Endothelial cell of umbilical vein (primary cell): ENCODE data around the gene CD72. TPM values are rescaled to one million over a fixed set of nuclear protein-coding genes. Genes with fewer than 3 reads are reported as not detected.

Experiments
- BruUV-seq: library from RNA; stranded (reverse); fragments of 400-500 nt; replicated peaks from 2 replicates; lab custom pipeline; 2021; lab: Mats Ljungman, UMichigan
- CTCF ChIA-PET: fragments of 300-600, 350-600 bp; sonication (Branson Sonifier 250); formaldehyde crosslinking; loops from one replicate; lab custom pipeline; 2021; ENCODE audit warnings: antibody characterized with exemption, inconsistent platforms; lab: Charles Lee
- POLR2A ChIA-PET: fragments of 300-600, 350-600 bp; sonication (Branson Sonifier 250); formaldehyde crosslinking; loops from one replicate; lab custom pipeline; 2021; ENCODE audit warnings: antibody characterized with exemption, inconsistent platforms; lab: Charles Lee
- DNase-seq: peaks from one replicate; pipeline ENCODE4 v3.0.0-alpha.2; 2011; ENCODE audit warnings: low read depth, low spot score
- FAIRE-seq: peaks from 2 replicates; lab custom pipeline; 2011; peaks lifted over from hg19 to GRCh38; lab: Jason Lieb, UNC
- H2AFZ ChIP-seq: 2 replicates; pipeline ENCODE4 v1.6.0; 2012; ENCODE audit warnings: low read depth, low read length, control low read depth, inconsistent platforms
- H3K27ac ChIP-seq: 2 replicates; pipeline ENCODE4 v1.5.1; 2011; ENCODE audit warnings: low read depth, mild to moderate bottlenecking, control low read depth, low read length, moderate library complexity; ENCODE audit not compliant: insufficient read depth
- H3K27me3 ChIP-seq, 2 experiments: 2 replicates each; pipeline versions ENCODE4 v1.6.0 to v1.6.1; 2011; ENCODE audit warnings: low read length in 2 of 2, mixed read lengths in 1 of 2; ENCODE audit not compliant: control insufficient read depth in 2 of 2, insufficient read depth in 2 of 2
- H3K36me3 ChIP-seq, 2 experiments: 2 replicates in 1 of 2; 3 replicates in 1 of 2; pipeline ENCODE4 v1.5.1; 2011; ENCODE audit warnings: low read length in 2 of 2, mild to moderate bottlenecking in 1 of 2, moderate library complexity in 1 of 2; ENCODE audit not compliant: control insufficient read depth in 2 of 2, insufficient read depth in 2 of 2; ENCODE audit errors: extremely low read depth in 1 of 2
- H3K4me1 ChIP-seq: 3 replicates; pipeline ENCODE4 v1.5.1; 2011; ENCODE audit warnings: mild to moderate bottlenecking, low read length; ENCODE audit not compliant: control insufficient read depth, insufficient read depth; ENCODE audit errors: extremely low read depth
- H3K4me2 ChIP-seq: 2 replicates; pipeline ENCODE4 v1.6.1; 2011; ENCODE audit warnings: low read length, control low read depth, mixed read lengths; ENCODE audit not compliant: insufficient read depth
- H3K4me3 ChIP-seq, 3 experiments: fragments of 200-600 bp in 1 of 3; sonication (generic), shearing (Covaris generic) in 1 of 3; replicated peaks in 1 of 3; 2 replicates each; pipeline ENCODE4 v1.5.1; 2011 to 2016; ENCODE audit warnings: control low read depth in 3 of 3, low read length in 3 of 3, mild to moderate bottlenecking in 2 of 3, inconsistent platforms in 1 of 3, low read depth in 1 of 3, moderate library complexity in 1 of 3; ENCODE audit not compliant: insufficient read depth in 1 of 3
- H3K79me2 ChIP-seq: 2 replicates; pipeline ENCODE4 v1.6.0; 2012; ENCODE audit warnings: low read length, inconsistent platforms; ENCODE audit not compliant: control insufficient read depth, insufficient read depth
- H3K9ac ChIP-seq: replicated peaks from 2 replicates; pipeline ENCODE3; 2011; ENCODE audit warnings: low read length, control low read depth; ENCODE audit not compliant: insufficient read depth; ENCODE audit errors: extremely low read depth
- H3K9me1 ChIP-seq: replicated peaks from 3 replicates; pipeline ENCODE4 v1.6.0; 2011; ENCODE audit warnings: mild to moderate bottlenecking, low read length; ENCODE audit not compliant: control insufficient read depth, insufficient read depth; ENCODE audit errors: extremely low read depth
- H3K9me3 ChIP-seq: replicated peaks from 2 replicates; pipeline ENCODE4 v1.5.1; 2012; ENCODE audit warnings: low read length, inconsistent platforms; ENCODE audit not compliant: control insufficient read depth, insufficient read depth
- H4K20me1 ChIP-seq: replicated peaks from 2 replicates; pipeline ENCODE3; 2011; ENCODE audit warnings: mild to moderate bottlenecking, low read length; ENCODE audit not compliant: control insufficient read depth, insufficient read depth; ENCODE audit errors: extremely low read depth
- EZH2 ChIP-seq: IDR thresholded peaks from 2 replicates; pipeline ENCODE4 v1.6.1; 2012; ENCODE audit warnings: borderline replicate concordance, low read depth, mild to moderate bottlenecking, moderate library complexity, low read length, inconsistent platforms; ENCODE audit not compliant: severe bottlenecking
- FOS ChIP-seq: IDR thresholded peaks from 2 replicates; pipeline ENCODE4 v1.6.1; 2011; ENCODE audit warnings: mild to moderate bottlenecking, low read length, moderate library complexity, borderline replicate concordance; ENCODE audit not compliant: insufficient read depth
- GATA2 ChIP-seq: IDR thresholded peaks from 2 replicates; pipeline ENCODE4 v1.7.0; 2011; ENCODE audit warnings: low read depth, mild to moderate bottlenecking, moderate library complexity, mixed read lengths, low read length; ENCODE audit not compliant: insufficient read length, insufficient read depth
- JUN ChIP-seq: IDR thresholded peaks from 2 replicates; pipeline ENCODE4 v1.6.1; 2011; ENCODE audit warnings: borderline replicate concordance, low read depth; ENCODE audit not compliant: insufficient read length, insufficient read depth
- MYC ChIP-seq: IDR thresholded peaks from one replicate; pipeline ENCODE4 v1.6.1; 2011; ENCODE audit warnings: mild to moderate bottlenecking, low read depth, low read length
- POLR2A ChIP-seq: IDR thresholded peaks from 2 replicates; pipeline ENCODE4 v1.6.1; 2012; ENCODE audit warnings: low read depth, mild to moderate bottlenecking, control low read depth, low read length
- POLR2AphosphoS5 ChIP-seq: IDR thresholded peaks from 2 replicates; pipeline ENCODE4 v1.6.1; 2012; ENCODE audit warnings: low read depth, mild to moderate bottlenecking, control low read depth, low read length, moderate library complexity; ENCODE audit not compliant: insufficient read depth
- dilution Hi-C: fragments of 300-500 bp; cut with MboI; formaldehyde crosslinking; loops from one replicate; pipeline ENCODE4 v1.15.0; 2019; ENCODE audit warnings: low sequenced_read_pairs; ENCODE audit not compliant: extremely low pct_ligation_motif_present
- intact Hi-C: fragments of 100-400 bp; cut with micrococcal nuclease; formaldehyde crosslinking; loops from one replicate; pipeline ENCODE4 v1.10.0; 2022
- polyA plus RNA-seq, 4 experiments: library from polyadenylated mRNA; depleted of rRNA in 3 of 4; stranded (reverse) in 3 of 4; unstranded in 1 of 4; fragments of >200 nt; gene quantifications; 2 replicates each; pipeline versions ENCODE4 v1.2.1 to v1.2.3, GENCODE V29; 2011 to 2012; ENCODE audit warnings: missing spikeins in 1 of 4
- total RNA-seq: library from RNA; stranded (reverse); gene quantifications from 2 replicates; pipeline ENCODE4 v1.2.3, GENCODE V29; 2021
- TF ChIP-seq, protein P1 (sequence below), 2 donors: IDR thresholded peaks; 1 replicate in 1 of 2; 2 replicates in 1 of 2; pipeline ENCODE4 v1.5.1; 2011; ENCODE audit warnings: low read length in 2 of 2, mild to moderate bottlenecking in 2 of 2, moderate library complexity in 2 of 2, control low read depth in 1 of 2, inconsistent platforms in 1 of 2, low read depth in 1 of 2; ENCODE audit not compliant: insufficient read depth in 1 of 2; ENCODE audit errors: extremely low read depth in 1 of 2
- TF ChIP-seq, protein P2 (sequence below): IDR thresholded peaks from 2 replicates; pipeline ENCODE4 v1.6.1; 2011; ENCODE audit not compliant: insufficient read depth, insufficient read length

The CD72 gene
- total and polyA plus RNA-seq, 2 donors (not counting 3 experiments of a cell fraction or from before 2014, with no cell fraction given) = 0.39 TPM; not detected in 1

- Histone ChIP-seq H3K27me3 (peaks cover 0 to 2% of the 10 kb centered on the region in 2 experiments), H2AFZ (no peak overlapping the region), H3K27ac (no peak overlapping the region), H3K4me3 (no peak overlapping the region), H3K9me1 (no peaks in the 10 kb centered on the region), H4K20me1 (no peaks in the 10 kb centered on the region), H3K36me3 (no peaks in the 10 kb centered on the region), H3K79me2 (no peaks in the 10 kb centered on the region), H3K4me2 (no peak overlapping the region), H3K4me1 (peaks cover 9% of the 10 kb centered on the region), H3K9me3 (no peaks in the 10 kb centered on the region), H3K9ac (no peak overlapping the region)
- dilution Hi-C loops (no loop called here), intact Hi-C loops (loop anchor here (10.0 kb wide), 1 partner anchor 293 kb away; no protein-coding TSS in a partner anchor)
- no peak for TF ChIP-seq MYC
- TF ChIP-seq POLR2A = no peak
- no peak for TF ChIP-seq FOS
- TF ChIP-seq, protein P1, sequence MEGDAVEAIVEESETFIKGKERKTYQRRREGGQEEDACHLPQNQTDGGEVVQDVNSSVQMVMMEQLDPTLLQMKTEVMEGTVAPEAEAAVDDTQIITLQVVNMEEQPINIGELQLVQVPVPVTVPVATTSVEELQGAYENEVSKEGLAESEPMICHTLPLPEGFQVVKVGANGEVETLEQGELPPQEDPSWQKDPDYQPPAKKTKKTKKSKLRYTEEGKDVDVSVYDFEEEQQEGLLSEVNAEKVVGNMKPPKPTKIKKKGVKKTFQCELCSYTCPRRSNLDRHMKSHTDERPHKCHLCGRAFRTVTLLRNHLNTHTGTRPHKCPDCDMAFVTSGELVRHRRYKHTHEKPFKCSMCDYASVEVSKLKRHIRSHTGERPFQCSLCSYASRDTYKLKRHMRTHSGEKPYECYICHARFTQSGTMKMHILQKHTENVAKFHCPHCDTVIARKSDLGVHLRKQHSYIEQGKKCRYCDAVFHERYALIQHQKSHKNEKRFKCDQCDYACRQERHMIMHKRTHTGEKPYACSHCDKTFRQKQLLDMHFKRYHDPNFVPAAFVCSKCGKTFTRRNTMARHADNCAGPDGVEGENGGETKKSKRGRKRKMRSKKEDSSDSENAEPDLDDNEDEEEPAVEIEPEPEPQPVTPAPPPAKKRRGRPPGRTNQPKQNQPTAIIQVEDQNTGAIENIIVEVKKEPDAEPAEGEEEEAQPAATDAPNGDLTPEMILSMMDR (IDR thresholded peaks at IDR 0.05; ENCODE audit: extremely low read depth in 1 of 2, insufficient read depth in 1 of 2, low read depth in 1 of 2, low read length in 2 of 2) = no peak
- no peak for TF ChIP-seq EZH2
- TF ChIP-seq, protein P2, sequence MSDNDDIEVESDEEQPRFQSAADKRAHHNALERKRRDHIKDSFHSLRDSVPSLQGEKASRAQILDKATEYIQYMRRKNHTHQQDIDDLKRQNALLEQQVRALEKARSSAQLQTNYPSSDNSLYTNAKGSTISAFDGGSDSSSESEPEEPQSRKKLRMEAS = no peak
- no peak for TF ChIP-seq POLR2AphosphoS5
- no peak for TF ChIP-seq JUN
- TF ChIP-seq GATA2 = no peak
- BruUV-seq = no TSS peak
- ChIA-PET CTCF (interaction anchor here (1.0 kb wide), 1 partner anchor 668 kb away, joined by 3 read pairs; no protein-coding TSS in a partner anchor), POLR2A (no interaction called here)
- FAIRE-seq (no peak), DNase-seq (no peak)
Observed at GRCh38 chr9:35568196-35568595, 50.0 kb downstream of the CD72 start.
